K562 (cell line): ENCODE data around the gene PDZD2. TPM values are rescaled to one million over a fixed set of nuclear protein-coding genes. Genes with fewer than 3 reads are reported as not detected.
A peak's percentile ranks its signal among the peaks of the same experiment; 100 is the strongest.

Experiments
- ATAC-seq: fragments of 200-7000 bp; cut with Tn5 transposase; 3 replicates; pipeline ENCODE4 v1.9.1; 2020; ENCODE audit warnings: moderate library complexity
- BruUV-seq: library from RNA; stranded (reverse); fragments of 400-500 nt; replicated peaks from 2 replicates; lab custom pipeline; 2021; lab: Mats Ljungman, UMichigan
- CTCF ChIA-PET: fragments of 300-600 bp; formaldehyde crosslinking; extraction: SDS; loops from one replicate; lab custom pipeline; 2021; ENCODE audit warnings: low intra/inter-chr PET ratio; lab: Yijun Ruan, JAX
- POLR2A ChIA-PET: fragments of 300-600, 350-650 bp; sonication (Branson Sonifier 250); formaldehyde crosslinking; extraction: SDS; loops from one replicate; lab custom pipeline; 2021; ENCODE audit warnings: antibody characterized with exemption, inconsistent platforms; lab: Yijun Ruan, JAX
- DNase-seq, 4 experiments: peaks; one replicate each; pipeline versions ENCODE4 v3.0.0 to v3.0.0-alpha.2; 2011 to 2018; ENCODE audit warnings: low spot score in 3 of 4, mixed read lengths in 3 of 4; ENCODE audit errors: extremely low read depth in 1 of 4
- FAIRE-seq: peaks from 2 replicates; lab custom pipeline; 2011; peaks lifted over from hg19 to GRCh38; lab: Jason Lieb, UNC
- H2AFZ ChIP-seq: 2 replicates; pipeline ENCODE4 v1.6.0; 2011; ENCODE audit warnings: low read depth, low read length, control low read depth, inconsistent platforms
- H3K27ac ChIP-seq: fragments of 200-600 bp; 3 replicates; pipeline ENCODE4 v1.8.0; 2011; ENCODE audit warnings: low read depth, mild to moderate bottlenecking, control low read depth, inconsistent platforms, low read length, moderate library complexity, mixed read lengths; ENCODE audit errors: extremely low read depth
- H3K27me3 ChIP-seq, 2 experiments: fragments of 300-600 bp in 1 of 2; 2 replicates in 1 of 2; 3 replicates in 1 of 2; pipeline versions ENCODE4 v1.6.0 to v1.8.0; 2011; ENCODE audit warnings: inconsistent platforms in 2 of 2, low read length in 2 of 2, mild to moderate bottlenecking in 1 of 2, mixed read lengths in 1 of 2, moderate library complexity in 1 of 2; ENCODE audit not compliant: control insufficient read depth in 2 of 2, insufficient read depth in 2 of 2
- H3K36me3 ChIP-seq: fragments of 300-600 bp; 3 replicates; pipeline ENCODE4 v1.8.0; 2011; ENCODE audit warnings: mild to moderate bottlenecking, low read length, inconsistent platforms; ENCODE audit not compliant: control insufficient read depth, insufficient read depth
- H3K4me1 ChIP-seq, 2 experiments: fragments of 200-600 bp in 1 of 2; replicated peaks in 1 of 2; 2 replicates in 1 of 2; 3 replicates in 1 of 2; pipeline versions ENCODE4 v1.5.1 to v1.8.0; 2011; ENCODE audit warnings: inconsistent platforms in 2 of 2, low read length in 2 of 2, mild to moderate bottlenecking in 1 of 2, mixed read lengths in 1 of 2, moderate library complexity in 1 of 2; ENCODE audit not compliant: control insufficient read depth in 2 of 2, insufficient read depth in 2 of 2
- H3K4me2 ChIP-seq: 2 replicates; pipeline ENCODE4 v1.6.1; 2011; ENCODE audit warnings: low read length, control low read depth, inconsistent platforms, mixed read lengths; ENCODE audit not compliant: insufficient read depth
- H3K4me3 ChIP-seq: fragments of 200-600 bp; sonication (generic), shearing (Covaris generic); 2 replicates; pipeline ENCODE4 v1.5.1; 2016; ENCODE audit warnings: control low read depth, inconsistent platforms
- H3K79me2 ChIP-seq: fragments of 200-600 bp; 3 replicates; pipeline ENCODE4 v1.8.0; 2011; ENCODE audit warnings: low read length, inconsistent platforms; ENCODE audit not compliant: control insufficient read depth, insufficient read depth
- H3K9ac ChIP-seq, 2 experiments: 2 replicates each; pipeline versions ENCODE4 v1.6.0 to v1.6.1; 2011; ENCODE audit warnings: low read depth in 2 of 2, low read length in 2 of 2, control low read depth in 1 of 2, inconsistent platforms in 1 of 2, mild to moderate bottlenecking in 1 of 2, mixed read lengths in 1 of 2; ENCODE audit not compliant: insufficient read depth in 1 of 2
- H3K9me1 ChIP-seq: one replicate; pipeline ENCODE4 v1.6.0; 2011; ENCODE audit warnings: inconsistent platforms, mild to moderate bottlenecking, low read length, moderate library complexity; ENCODE audit not compliant: control insufficient read depth, insufficient read depth
- H3K9me3 ChIP-seq: replicated peaks from 2 replicates; pipeline ENCODE4 v1.5.1; 2011; ENCODE audit warnings: low read depth, low read length, inconsistent platforms; ENCODE audit not compliant: control insufficient read depth, insufficient read depth
- H4K20me1 ChIP-seq: replicated peaks from 2 replicates; pipeline ENCODE4 v1.6.1; 2011; ENCODE audit warnings: low read length, inconsistent platforms, mixed read lengths; ENCODE audit not compliant: control insufficient read depth, insufficient read depth
- ARHGAP35 ChIP-seq: fragments of 450-650 bp; IDR thresholded peaks from 2 replicates; pipeline ENCODE4 v1.6.1; 2018; ENCODE audit not compliant: partially characterized antibody
- BRD9 ChIP-seq: fragments of 450-650 bp; IDR thresholded peaks from 2 replicates; pipeline ENCODE4 v1.6.1; 2018; ENCODE audit warnings: low read depth; ENCODE audit not compliant: partially characterized antibody
- CBX5 ChIP-seq: IDR thresholded peaks from 2 replicates; pipeline ENCODE4 v1.6.1; 2014; ENCODE audit warnings: low read depth, borderline replicate concordance
- CREB1 ChIP-seq, 2 experiments: sonication (generic) in 1 of 2; formaldehyde crosslinking in 1 of 2; IDR thresholded peaks; 2 replicates each; pipeline versions ENCODE4 v1.6.1 to v1.8.0; 2012 to 2022; ENCODE audit warnings: inconsistent platforms in 1 of 2, mild to moderate bottlenecking in 1 of 2, missing genetic modification reagents in 1 of 2, moderate library complexity in 1 of 2
- E2F3 ChIP-seq: fragments of 250-450 bp; sonication (Bioruptor Pico); IDR thresholded peaks from 2 replicates; pipeline ENCODE4 v1.4.0; 2020; ENCODE audit warnings: mild to moderate bottlenecking
- FOXK1 ChIP-seq: sonication (generic); formaldehyde crosslinking; IDR thresholded peaks from 2 replicates; pipeline ENCODE4 v1.8.0; 2022; ENCODE audit warnings: missing genetic modification reagents, mild to moderate bottlenecking, borderline replicate concordance
- MNT ChIP-seq, 2 experiments: fragments of 450-650 bp; conservative IDR thresholded peaks; 2 replicates each; pipeline ENCODE4 v1.6.1; 2017; ENCODE audit warnings: mild to moderate bottlenecking in 2 of 2, moderate library complexity in 2 of 2
- PCBP1 ChIP-seq: fragments of 200-400 bp; formaldehyde crosslinking; IDR thresholded peaks from 2 replicates; pipeline ENCODE4 v1.6.1; 2018; ENCODE audit warnings: mild to moderate bottlenecking, low read depth, low read length; ENCODE audit not compliant: poor library complexity, severe bottlenecking
- PREB ChIP-seq: sonication (generic); formaldehyde crosslinking; IDR thresholded peaks from 2 replicates; pipeline ENCODE4 v1.8.1; 2023; ENCODE audit warnings: mild to moderate bottlenecking, missing genetic modification reagents
- RBFOX2 ChIP-seq: fragments of 200-400 bp; formaldehyde crosslinking; IDR thresholded peaks from 2 replicates; pipeline ENCODE4 v1.6.1; 2017; ENCODE audit warnings: low read depth, mild to moderate bottlenecking, low read length, moderate library complexity
- RFX1 ChIP-seq: fragments of 450-650 bp; IDR thresholded peaks from 2 replicates; pipeline ENCODE4 v1.6.1; 2016; ENCODE audit warnings: mild to moderate bottlenecking, moderate library complexity
- SP2 ChIP-seq: IDR thresholded peaks from 2 replicates; pipeline ENCODE4 v1.6.1; 2011; ENCODE audit warnings: mild to moderate bottlenecking, low read depth, low read length, moderate library complexity; ENCODE audit not compliant: poor library complexity, severe bottlenecking; ENCODE audit errors: extremely low read depth
- TCF3 ChIP-seq: sonication (generic); formaldehyde crosslinking; IDR thresholded peaks from 2 replicates; pipeline ENCODE4 v1.4.0; 2020; ENCODE audit warnings: mild to moderate bottlenecking, missing genetic modification reagents
- ZC3H11A ChIP-seq: IDR thresholded peaks from 2 replicates; pipeline ENCODE4 v1.6.1; 2012; ENCODE audit warnings: low read depth, low read length, improper control_type of control experiment
- ZNF830 ChIP-seq: fragments of 250-450 bp; sonication (Bioruptor Pico); IDR thresholded peaks from 2 replicates; pipeline ENCODE4 v1.5.0; 2021; ENCODE audit warnings: mild to moderate bottlenecking
- WGBS: fragments of 100-300 bp; shearing (Covaris generic); methylation state at CpG from one replicate; pipeline ENCODE4 v1.1.6; 2016; ENCODE audit warnings: low coverage, mixed read lengths; ENCODE audit not compliant: insufficient coverage; ENCODE audit errors: missing lambda C conversion rate; 5-methylcytosine and 5-hydroxymethylcytosine counted together
- in situ Hi-C: fragments of 300-500 bp; cut with MboI; formaldehyde crosslinking; loops from 4 replicates; pipeline ENCODE4 v1.15.0; 2018; ENCODE audit warnings: inconsistent platforms, mixed read lengths
- intact Hi-C: fragments of 100-400 bp; cut with micrococcal nuclease; formaldehyde crosslinking; loops from 2 replicates; pipeline ENCODE4 v1.14.2; 2022
- polyA plus RNA-seq, 8 experiments: library from polyadenylated mRNA; depleted of rRNA in 4 of 8; stranded (reverse) in 5 of 8; unstranded in 3 of 8; fragments of >200 nt; fragmentation: Nextera tagmentation in 2 of 8; fragmentation: Illumina TruSeq in 1 of 8; extraction: Ambion mirVana in 2 of 8; extraction: Trizol in 1 of 8; gene quantifications; 2 replicates each; pipeline versions ENCODE4 v1.2.1 to v1.2.3, GENCODE V29; 2011 to 2014; ENCODE audit warnings: inconsistent platforms in 1 of 8, missing spikeins in 1 of 8
- total RNA-seq, 7 experiments: library from RNA; depleted of rRNA in 6 of 7; stranded (reverse); fragments of >200 nt in 6 of 7; fragmentation: Illumina TruSeq in 2 of 7; extraction: Trizol in 2 of 7; gene quantifications; 2 replicates each; pipeline versions ENCODE4 v1.2.1 to v1.2.3, GENCODE V29; 2011 to 2021; ENCODE audit warnings: low replicate concordance in 1 of 7
- TF ChIP-seq, protein P1 (sequence below), 2 experiments: IDR thresholded peaks; 2 replicates each; pipeline ENCODE4 v1.6.1; 2011; ENCODE audit warnings: borderline replicate concordance in 1 of 2, control low read depth in 1 of 2, low read depth in 1 of 2, low read length in 1 of 2, mild to moderate bottlenecking in 1 of 2, mixed read lengths in 1 of 2, moderate library complexity in 1 of 2; ENCODE audit not compliant: insufficient read depth in 1 of 2, insufficient read length in 1 of 2, poor library complexity in 1 of 2, severe bottlenecking in 1 of 2; ENCODE audit errors: extremely low read depth in 1 of 2
- TF ChIP-seq, protein P2 (sequence below): sonication (generic); formaldehyde crosslinking; IDR thresholded peaks from 2 replicates; pipeline ENCODE4 v1.8.0; 2022; ENCODE audit warnings: mild to moderate bottlenecking, missing genetic modification reagents

The PDZD2 gene
- total and polyA plus RNA-seq, 9 of the 15 experiments (the other 6 are each of a cell fraction or from before 2014, with no cell fraction given): 0.02 to 0.08 (median 0.04) TPM; not detected in 6

DNA sequence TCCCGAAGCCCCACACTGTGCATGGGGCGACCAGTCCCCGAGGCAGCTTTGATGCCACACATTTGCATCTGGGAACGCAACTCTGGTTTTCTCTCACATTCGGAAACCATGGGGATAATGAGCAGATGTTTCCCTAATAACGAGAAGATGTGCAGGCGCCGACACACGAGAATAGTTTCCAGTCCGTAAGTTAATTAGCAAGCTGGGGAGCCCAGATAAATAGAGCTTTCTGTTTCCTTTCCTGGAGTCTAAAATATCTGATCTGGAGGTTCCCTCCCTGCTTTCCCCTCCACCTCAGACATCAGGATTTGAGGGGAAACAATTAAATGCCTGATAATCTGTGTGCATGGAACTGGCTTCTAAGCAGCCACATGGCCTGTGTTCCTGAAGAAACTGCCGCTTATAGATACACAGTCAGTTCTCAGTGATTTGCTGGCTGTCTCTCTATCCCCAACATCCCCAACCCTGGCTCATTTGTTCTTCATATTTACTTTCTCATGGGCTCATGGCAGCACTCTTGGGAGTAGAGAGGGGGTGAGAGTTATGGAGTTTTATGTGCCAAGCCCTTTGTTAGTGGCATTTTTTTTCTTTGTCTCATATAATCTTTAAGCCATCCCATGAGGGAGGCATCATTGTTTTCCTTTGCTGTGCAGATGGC, 62.8 kb downstream of the PDZD2 start:
- peaks cover 45 to 48% of the 10 kb centered on the region in 2 experiments for H3K27me3 ChIP-seq
- in situ Hi-C loops (no loop called here), intact Hi-C loops (no loop called here)
- H3K9ac ChIP-seq: no peak overlapping the region
- H3K27ac ChIP-seq: no peak overlapping the region
- no peaks in the 10 kb centered on the region for H3K4me1 ChIP-seq
- FAIRE-seq (peak; percentile 15), ATAC-seq (no peak), DNase-seq (no peak)
- H3K4me3 ChIP-seq: no peak overlapping the region
- no peaks in the 10 kb centered on the region for H3K79me2 ChIP-seq
- BruUV-seq: no TSS peak
- CTCF ChIA-PET: no interaction called here
- WGBS: 2% methylated on average over 11 of the region's 11 CpGs
- no peak overlapping the region for H2AFZ ChIP-seq
- H3K36me3 ChIP-seq: no peaks in the 10 kb centered on the region
- no peaks in the 10 kb centered on the region for H3K9me1 ChIP-seq
- no peaks in the 10 kb centered on the region for H4K20me1 ChIP-seq
- POLR2A ChIA-PET: interaction anchor here (0.6 kb wide), 1 partner anchor 1777 kb away, joined by 3 read pairs; no protein-coding TSS in a partner anchor
- no peak overlapping the region for H3K4me2 ChIP-seq
- H3K9me3 ChIP-seq: no peaks in the 10 kb centered on the region
- TF ChIP-seq CREB1 (IDR thresholded peaks at IDR 0.05) (no peak), CREB1 (CRISPR knock-in tag; IDR thresholded peaks at IDR 0.05) (no peak), SP2 (no peak), RFX1 (no peak), FOXK1 (CRISPR knock-in tag) (no peak), MNT (conservative IDR thresholded peaks at IDR 0.05) (no peak), TCF3 (CRISPR knock-in tag) (no peak), ZC3H11A (no peak), E2F3 (CRISPR knock-in tag) (no peak), CBX5 (no peak), PREB (CRISPR knock-in tag) (no peak), ARHGAP35 (no peak), BRD9 (no peak), PCBP1 (no peak), ZNF830 (CRISPR knock-in tag) (no peak), RBFOX2 (no peak)
- TF ChIP-seq, protein P1, sequence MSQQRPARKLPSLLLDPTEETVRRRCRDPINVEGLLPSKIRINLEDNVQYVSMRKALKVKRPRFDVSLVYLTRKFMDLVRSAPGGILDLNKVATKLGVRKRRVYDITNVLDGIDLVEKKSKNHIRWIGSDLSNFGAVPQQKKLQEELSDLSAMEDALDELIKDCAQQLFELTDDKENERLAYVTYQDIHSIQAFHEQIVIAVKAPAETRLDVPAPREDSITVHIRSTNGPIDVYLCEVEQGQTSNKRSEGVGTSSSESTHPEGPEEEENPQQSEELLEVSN (IDR thresholded peaks at IDR 0.05; ENCODE audit: borderline replicate concordance in 1 of 2, extremely low read depth in 1 of 2, insufficient read depth in 1 of 2, insufficient read length in 1 of 2, low read depth in 1 of 2, low read length in 1 of 2, poor library complexity in 1 of 2, severe bottlenecking in 1 of 2): no peak
- TF ChIP-seq, protein P2, sequence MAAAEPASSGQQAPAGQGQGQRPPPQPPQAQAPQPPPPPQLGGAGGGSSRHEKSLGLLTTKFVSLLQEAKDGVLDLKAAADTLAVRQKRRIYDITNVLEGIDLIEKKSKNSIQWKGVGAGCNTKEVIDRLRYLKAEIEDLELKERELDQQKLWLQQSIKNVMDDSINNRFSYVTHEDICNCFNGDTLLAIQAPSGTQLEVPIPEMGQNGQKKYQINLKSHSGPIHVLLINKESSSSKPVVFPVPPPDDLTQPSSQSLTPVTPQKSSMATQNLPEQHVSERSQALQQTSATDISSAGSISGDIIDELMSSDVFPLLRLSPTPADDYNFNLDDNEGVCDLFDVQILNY (CRISPR knock-in tag): no peak
